GM13977 (cell line): ENCODE results near the gene OPCML.

Experiments
- DNase-seq: peaks from one replicate; pipeline ENCODE4 v3.0.0; 2012; ENCODE audit warnings: low spot score
- in situ Hi-C: fragments of 300-500 bp; cut with MboI; formaldehyde crosslinking; loops from one replicate; pipeline ENCODE4 v1.12.0; 2022; ENCODE audit warnings: low sequenced_read_pairs, low pct_unique_long_range_greater_than_20kb, mixed read lengths, inconsistent platforms; ENCODE audit not compliant: unreplicated experiment
- TF ChIP-seq, protein P1 (sequence below): IDR thresholded peaks from 2 replicates; pipeline ENCODE4 v1.5.1; 2012; ENCODE audit warnings: mild to moderate bottlenecking, control low read depth; ENCODE audit not compliant: insufficient read depth; ENCODE audit errors: extremely low read depth, missing control alignments

OPCML gene

GRCh38 chr11:133154076-133154475, 378.2 kb downstream of the OPCML start:
- TF ChIP-seq, protein P1, sequence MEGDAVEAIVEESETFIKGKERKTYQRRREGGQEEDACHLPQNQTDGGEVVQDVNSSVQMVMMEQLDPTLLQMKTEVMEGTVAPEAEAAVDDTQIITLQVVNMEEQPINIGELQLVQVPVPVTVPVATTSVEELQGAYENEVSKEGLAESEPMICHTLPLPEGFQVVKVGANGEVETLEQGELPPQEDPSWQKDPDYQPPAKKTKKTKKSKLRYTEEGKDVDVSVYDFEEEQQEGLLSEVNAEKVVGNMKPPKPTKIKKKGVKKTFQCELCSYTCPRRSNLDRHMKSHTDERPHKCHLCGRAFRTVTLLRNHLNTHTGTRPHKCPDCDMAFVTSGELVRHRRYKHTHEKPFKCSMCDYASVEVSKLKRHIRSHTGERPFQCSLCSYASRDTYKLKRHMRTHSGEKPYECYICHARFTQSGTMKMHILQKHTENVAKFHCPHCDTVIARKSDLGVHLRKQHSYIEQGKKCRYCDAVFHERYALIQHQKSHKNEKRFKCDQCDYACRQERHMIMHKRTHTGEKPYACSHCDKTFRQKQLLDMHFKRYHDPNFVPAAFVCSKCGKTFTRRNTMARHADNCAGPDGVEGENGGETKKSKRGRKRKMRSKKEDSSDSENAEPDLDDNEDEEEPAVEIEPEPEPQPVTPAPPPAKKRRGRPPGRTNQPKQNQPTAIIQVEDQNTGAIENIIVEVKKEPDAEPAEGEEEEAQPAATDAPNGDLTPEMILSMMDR = no peak
- no peak for DNase-seq
- in situ Hi-C loops = no loop called here

DNA sequence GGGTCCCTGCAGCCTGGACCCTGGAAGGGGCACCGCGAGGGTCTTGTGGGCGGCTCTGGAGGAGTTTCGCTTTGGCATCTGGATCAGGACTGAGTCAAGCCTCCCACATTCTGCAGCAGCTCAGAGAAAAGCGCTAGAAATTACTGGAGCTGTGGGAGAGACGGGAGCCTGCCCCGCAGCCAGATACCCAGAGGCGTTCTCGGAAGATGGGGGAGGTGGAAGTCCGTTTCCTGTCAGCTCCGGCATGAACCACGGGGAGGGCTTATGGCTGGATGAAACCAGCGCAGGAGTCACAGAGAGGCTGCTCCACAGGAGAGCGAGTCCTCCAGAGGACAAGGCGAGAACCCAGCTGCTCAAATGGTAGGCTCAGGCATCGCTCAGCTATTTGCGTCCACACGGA, 379.3 kb downstream of the OPCML start:
- in situ Hi-C loops = no loop called here
- TF ChIP-seq, protein P1 = no peak
- DNase-seq = no peak

DNA sequence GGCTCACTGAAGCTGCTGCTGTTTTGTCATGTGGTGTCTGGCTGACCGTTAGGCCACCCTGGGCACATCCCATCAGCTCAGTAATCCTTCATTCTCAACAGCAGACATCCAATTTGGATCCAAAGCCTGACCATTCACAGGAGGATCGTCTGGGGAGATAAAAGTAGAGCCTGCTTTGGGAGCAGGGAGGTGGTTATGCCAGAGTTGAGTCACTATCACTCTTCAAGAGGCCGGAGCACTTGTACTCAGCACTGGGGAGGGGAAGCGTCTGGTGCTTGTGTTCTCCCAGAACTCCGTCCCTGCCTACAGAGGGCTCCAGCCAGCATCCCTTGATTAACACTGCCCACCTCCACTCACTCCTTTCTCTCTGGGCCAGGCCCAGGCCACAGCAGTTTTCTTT, 382.6 kb downstream of the OPCML start:
- TF ChIP-seq, protein P1 = no peak
- no peak for DNase-seq
- in situ Hi-C loops = loop anchor here (25.0 kb wide), 1 partner anchor 663 kb away; no protein-coding TSS in a partner anchor

GRCh38 chr11:133147625-133148024, 384.7 kb downstream of the OPCML start:
- DNase-seq = no peak
- TF ChIP-seq, protein P1 = no peak
- in situ Hi-C loops = loop anchor here (25.0 kb wide), 1 partner anchor 665 kb away; no protein-coding TSS in a partner anchor

GRCh38 chr11:133146697-133147306, 385.5 kb downstream of the OPCML start:
- TF ChIP-seq, protein P1 = no peak
- in situ Hi-C loops = loop anchor here (25.0 kb wide), 1 partner anchor 665 kb away; no protein-coding TSS in a partner anchor
- no peak for DNase-seq

DNA sequence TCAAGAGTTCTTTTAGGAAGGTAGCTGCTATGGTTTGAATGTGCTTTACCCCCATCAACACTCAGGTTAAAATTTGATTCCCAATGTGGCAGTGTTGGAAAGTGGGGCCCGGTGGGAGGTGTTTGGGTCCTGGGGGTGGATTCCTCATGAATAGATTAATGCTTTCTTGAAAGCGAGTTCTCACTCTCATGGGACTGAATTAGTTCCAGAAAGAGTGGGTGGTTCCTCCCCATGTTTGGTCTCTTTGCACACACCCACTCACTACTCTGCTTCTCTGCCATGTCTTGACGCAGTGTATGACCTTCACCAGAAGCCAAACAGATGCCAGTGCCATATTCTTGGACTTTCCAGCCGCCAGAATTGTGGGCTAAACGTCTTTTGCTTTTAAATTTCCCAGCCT, 394.4 kb downstream of the OPCML start:
- no peak for DNase-seq
- TF ChIP-seq, protein P1 = no peak
- in situ Hi-C loops = loop anchor here (25.0 kb wide), 1 partner anchor 674 kb away; no protein-coding TSS in a partner anchor
